ENCODE measurements around the gene TM9SF3.
"Not testable (repeated sequence)": the region's sequence is repeated elsewhere in the genome, so short reads cannot be mapped to it uniquely, and the experiment has no call there.

Gene TM9SF3

DNA sequence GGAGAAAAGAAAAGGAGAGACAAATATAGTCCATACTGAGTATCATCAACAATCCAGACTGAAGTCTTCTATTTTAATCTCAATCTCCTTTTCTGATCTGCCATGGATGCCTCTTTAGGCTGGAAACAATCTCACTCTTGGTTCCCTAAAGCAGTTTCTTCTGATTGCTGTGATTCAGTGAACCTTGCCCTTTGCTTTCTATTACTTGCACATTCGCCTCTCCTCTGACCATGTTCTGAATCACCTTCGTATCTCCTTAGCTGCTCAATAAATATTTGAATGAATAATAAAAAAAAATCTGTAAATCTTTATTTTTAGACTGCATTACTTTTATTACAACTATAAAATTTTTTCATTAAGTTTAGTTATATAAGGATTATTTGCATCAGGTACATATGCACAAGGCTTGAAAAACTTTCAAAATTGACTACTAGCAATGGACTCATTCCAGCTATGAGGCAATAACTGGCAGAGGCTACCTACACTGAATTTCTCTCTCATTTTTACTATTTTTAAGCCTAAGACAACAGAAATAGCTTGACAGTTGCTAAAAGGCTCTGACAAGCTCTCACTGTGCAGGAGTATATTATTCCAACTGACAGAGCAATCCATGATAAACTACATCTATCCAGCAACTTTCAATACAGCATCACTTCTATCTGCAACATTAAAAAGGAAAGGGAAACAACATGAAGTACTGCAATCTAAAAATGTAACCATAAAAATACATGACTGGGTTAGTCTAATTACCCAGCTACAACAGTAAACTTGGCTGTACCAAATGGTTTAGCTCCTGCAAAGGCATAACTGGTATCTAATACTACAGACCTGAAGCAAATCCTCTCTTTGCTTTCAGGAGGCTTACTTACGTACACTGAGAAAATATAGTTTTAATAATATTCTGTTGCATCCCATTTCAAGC, 25.6 kb downstream of the TM9SF3 start:
- no peak for DNase-seq

DNA sequence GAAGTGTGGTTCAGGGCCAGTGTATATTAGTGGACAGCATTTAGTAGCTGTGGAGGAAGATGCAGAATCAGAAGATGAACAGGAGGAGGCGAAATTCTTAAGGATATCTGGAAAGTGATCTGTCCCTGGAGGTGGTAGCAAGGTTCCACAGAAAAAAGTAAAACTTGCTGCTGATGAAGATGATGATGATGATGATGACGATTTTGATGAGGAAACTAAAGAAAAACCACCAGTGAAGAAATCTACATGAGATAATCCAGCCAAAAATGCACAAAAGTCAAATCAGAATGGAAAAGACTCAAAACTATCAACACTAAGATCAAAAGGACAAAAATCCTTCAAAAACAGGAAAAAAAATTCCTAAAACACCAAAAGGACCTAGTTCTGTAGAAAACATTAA, 26.3 kb downstream of the TM9SF3 start:
- DNase-seq: no peak

- DNase-seq: peak; percentile 4
These were observed 30.8 kb downstream of the TM9SF3 start for GRCh38 chr10:96556003-96556402.

- DNase-seq: no peak
These were observed 31.5 kb downstream of the TM9SF3 start for GRCh38 chr10:96555330-96555729.

DNA sequence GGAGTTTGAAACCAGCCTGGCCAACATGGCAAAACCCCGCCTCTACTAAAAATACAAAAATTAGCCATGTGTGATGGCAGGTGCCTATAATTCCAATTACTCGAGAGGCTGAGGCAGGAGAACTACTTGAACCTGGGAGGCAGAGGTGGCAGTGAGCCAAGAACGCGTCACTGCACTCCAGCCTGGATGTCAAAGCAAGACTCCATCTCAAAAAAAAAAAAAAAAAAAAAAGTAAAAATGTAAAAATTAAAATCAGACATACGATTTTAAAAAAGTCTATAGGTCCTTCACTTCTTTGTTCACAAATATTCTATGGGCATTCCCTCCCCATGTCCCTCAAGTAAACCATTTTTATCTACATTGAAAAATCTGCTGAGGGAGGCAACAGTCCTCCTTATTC, 38.2 kb downstream of the TM9SF3 start:
- no peak for DNase-seq

- not testable (repeated sequence) for DNase-seq
These were observed 41.3 kb downstream of the TM9SF3 start for GRCh38 chr10:96545558-96545957.

DNA sequence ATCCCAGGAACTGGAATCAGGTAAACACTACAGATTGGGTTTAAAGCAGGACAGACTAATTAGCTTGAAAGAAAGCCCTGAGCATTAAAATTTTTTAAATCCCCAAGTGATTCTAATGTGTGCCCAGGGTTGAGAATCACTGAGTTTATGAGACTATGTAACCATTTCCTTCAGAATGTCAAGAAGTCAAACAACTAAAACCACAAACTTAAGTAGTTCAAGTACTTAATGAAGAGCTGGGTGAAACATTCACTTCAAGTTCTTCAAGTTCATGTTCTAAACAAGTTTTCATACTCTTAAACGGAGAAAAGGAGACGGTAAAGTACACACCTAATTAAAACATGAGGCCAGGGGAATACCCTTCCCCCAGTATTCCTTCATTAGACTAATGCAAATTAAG, 44.9 kb downstream of the TM9SF3 start:
- DNase-seq: no peak

- DNase-seq: no peak
These were observed 46.6 kb downstream of the TM9SF3 start for GRCh38 chr10:96540240-96540639.

- DNase-seq: no peak
These were observed 48.1 kb downstream of the TM9SF3 start for GRCh38 chr10:96538683-96539082.

GRCh38 chr10:96536129-96536528, 50.7 kb downstream of the TM9SF3 start:
- DNase-seq: no peak

DNA sequence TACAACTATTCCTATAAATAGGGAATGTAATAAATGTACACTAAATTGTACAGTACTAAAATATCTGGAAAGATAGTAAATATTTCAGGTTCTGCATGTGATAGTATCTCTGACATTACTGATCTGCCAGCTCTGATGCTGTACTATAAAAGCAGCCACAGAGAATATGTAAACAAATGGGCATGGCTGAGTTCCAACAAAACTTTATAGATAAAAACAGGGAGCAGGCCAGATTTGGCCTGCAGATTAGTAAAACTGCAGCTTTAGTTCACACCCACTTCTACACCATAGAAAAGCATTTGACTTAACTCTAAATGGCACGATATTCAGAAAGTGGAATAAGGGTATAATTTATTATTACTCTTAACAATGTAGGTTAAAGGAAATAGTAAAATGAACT, 54.3 kb downstream of the TM9SF3 start:
- no peak for DNase-seq

- DNase-seq: no peak
These were observed 57.1 kb downstream of the TM9SF3 start for GRCh38 chr10:96529634-96530279.

DNA sequence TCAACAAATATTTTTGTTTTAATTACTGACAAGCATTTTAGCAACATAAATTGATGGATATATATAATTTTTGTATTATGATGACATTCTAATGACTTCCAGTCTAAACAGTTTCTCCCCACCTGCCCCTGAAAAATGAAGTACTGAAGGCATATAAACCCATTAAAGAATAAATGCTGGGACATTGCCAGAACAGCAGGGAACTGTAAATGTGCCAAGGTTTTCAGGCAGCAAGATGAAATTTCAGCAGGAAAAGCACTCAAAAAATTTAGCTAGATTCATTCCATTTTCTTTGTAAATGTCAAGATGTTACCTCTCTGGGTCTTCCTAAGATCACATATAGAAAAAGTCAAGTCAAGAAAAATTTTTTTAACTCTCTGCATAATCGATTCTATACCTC, 62.1 kb downstream of the TM9SF3 start:
- DNase-seq: no peak

- no peak for DNase-seq
These were observed 69.5 kb downstream of the TM9SF3 start for GRCh38 chr10:96517284-96517683.

DNA sequence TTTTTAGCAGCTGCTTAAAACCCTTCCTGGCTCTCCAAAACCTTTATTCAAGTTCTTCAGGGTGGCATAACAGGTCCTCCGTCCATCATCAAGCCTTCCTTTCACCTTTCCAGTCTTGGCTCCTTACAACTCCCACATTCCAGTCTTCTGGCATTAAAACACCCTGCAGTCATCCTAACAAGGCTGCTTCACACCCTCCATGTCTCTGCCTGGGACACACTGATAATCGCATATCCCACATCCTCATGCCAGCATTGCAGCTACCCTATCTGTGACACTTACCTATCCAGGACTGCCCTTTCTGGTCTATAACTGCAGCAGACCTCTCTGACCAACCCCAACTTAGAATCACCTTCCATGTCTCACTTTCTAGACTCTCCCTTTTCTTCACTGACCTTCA, 70.5 kb downstream of the TM9SF3 start:
- DNase-seq: no peak

DNA sequence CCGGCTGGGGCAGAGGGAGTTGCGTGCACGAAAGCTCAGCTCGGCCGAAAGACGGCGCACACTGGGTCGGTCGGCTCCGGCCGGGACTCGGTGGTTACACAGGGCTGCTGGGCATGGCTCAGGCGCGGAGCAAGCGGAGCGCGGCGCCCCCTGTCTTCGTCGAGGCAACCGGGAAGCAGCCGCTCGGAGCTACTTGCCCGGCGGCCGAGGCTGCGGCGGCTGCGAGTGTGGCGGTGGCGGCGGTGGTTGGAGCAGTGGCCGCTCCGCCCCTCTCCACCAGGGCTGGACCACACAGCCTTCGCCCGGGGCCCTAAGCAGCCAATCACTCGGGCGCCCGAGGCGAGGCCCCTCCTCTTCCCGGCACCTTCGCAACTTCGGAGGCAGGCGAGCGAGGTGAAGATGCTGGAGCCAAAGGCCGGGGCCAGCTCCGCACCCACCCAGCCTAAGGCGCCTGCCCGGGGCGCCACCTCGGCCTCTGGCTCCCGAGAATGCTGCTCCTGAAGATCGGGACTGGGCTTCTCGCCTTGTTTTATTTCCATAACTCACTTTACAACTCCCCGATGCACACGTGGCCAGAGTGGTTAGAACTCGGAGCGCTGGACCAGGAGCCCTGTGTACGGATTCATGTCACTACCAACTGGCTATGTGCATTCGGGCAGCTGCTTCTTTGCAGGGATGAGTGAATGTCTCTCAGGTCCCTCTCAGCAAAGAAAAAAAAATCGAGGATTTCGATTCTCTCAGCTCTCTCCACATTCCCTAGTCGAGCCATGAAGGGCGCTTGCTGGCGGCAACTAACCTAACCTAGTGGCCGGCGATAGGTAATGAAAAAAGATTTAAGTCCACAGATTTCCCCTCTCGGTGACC, 72.9 kb downstream of the TM9SF3 start, which contains the start of gene TLL2:
Gene TLL2, minus strand, starts transcription at position 229 of the 864 bp plus-strand sequence. CDS start 241 bp downstream, outside the sequence.
- peak; percentile 86 for DNase-seq

DNA sequence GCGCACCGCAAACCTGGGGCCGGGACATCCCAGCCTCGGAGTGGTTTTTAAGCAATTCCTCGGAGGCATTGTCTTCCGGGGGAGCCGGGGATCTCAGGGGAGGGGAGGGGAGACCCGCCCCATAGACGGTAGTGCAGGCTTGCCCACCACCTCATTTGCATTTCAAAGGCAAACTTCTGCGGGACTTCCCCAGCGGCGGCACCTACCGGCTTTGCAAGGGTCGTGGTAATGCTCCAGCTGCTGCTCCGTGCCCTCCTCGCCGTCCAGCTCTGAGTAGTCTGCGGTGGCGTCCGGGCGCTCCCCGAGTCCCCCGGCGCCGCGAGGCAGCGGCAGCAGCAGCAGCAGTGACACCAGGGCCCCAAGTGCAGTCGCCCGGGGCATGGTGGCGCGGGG, 73.5 kb downstream of the TM9SF3 start:
- DNase-seq: no peak

DNA sequence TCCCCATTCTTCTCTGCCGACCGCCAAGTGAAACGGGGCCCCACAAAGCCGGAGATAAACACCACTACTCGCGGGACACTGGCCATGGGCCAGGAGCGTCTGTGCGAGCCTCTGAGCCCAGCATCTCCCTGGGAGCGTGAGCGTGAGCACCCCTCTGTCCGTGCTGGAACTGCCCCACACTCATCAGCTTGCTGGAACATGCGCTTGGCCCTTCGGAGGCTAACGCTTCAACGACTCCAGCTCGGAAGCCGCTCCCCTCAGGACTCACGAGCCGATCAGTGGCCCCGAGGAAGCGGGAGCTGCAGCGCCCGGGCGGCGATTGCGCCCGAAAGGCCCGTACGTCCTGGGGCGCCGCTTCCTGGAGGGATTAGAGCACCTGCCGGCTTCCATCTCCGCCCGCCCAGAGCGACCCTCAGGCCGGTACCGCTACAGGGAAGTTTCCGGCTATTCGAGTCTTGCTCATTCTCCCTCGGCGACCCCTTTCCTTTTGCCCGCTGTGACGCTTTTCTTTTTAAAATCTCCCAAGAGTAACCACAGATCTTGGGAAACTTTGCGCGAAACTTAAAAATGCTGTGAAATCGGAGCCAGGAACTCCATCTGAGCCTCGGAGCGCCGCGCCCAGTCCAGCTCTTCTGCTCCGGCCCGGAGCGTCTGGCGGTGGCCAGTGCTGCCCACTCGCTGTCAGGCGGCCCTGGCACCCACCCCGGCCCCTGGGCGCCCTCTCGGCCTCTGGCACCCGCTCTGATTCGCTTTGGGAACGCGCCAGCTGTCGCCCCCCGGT, 74.1 kb downstream of the TM9SF3 start:
- no peak for DNase-seq

- no peak for DNase-seq
These were observed 75.5 kb downstream of the TM9SF3 start for GRCh38 chr10:96511044-96511945.

- peak; percentile 85 for DNase-seq
These were observed 77.7 kb downstream of the TM9SF3 start for GRCh38 chr10:96509017-96509641.

- DNase-seq: no peak
These were observed 79.8 kb downstream of the TM9SF3 start for GRCh38 chr10:96507044-96507443.
